ENCODE data around the gene C2CD2L.

GRCh38 chr11:119152043-119152442 lies 44.9 kb downstream of the C2CD2L start:
- no peak for TF ChIP-seq CTCF (IDR thresholded peaks at IDR 0.05)
- no peak for TF ChIP-seq POLR2A (IDR thresholded peaks at IDR 0.05)
